HFF-Myc (cell line): ENCODE results near the gene SEMA5A.

Experiments used
- DNase-seq: peaks from one replicate; pipeline ENCODE4 v3.0.0-alpha.2; 2011; ENCODE audit warnings: low read depth; ENCODE audit errors: extremely low read depth
- H3K4me3 ChIP-seq: replicated peaks from 2 replicates; pipeline ENCODE4 v1.5.1; 2011; ENCODE audit warnings: low read depth, mild to moderate bottlenecking, control low read depth, low read length
- TF ChIP-seq, protein P1 (sequence below): IDR thresholded peaks from 2 replicates; pipeline ENCODE4 v1.5.1; 2012; ENCODE audit warnings: mild to moderate bottlenecking, low read depth, low read length, control low read depth; ENCODE audit errors: missing control alignments

SEMA5A gene

DNA sequence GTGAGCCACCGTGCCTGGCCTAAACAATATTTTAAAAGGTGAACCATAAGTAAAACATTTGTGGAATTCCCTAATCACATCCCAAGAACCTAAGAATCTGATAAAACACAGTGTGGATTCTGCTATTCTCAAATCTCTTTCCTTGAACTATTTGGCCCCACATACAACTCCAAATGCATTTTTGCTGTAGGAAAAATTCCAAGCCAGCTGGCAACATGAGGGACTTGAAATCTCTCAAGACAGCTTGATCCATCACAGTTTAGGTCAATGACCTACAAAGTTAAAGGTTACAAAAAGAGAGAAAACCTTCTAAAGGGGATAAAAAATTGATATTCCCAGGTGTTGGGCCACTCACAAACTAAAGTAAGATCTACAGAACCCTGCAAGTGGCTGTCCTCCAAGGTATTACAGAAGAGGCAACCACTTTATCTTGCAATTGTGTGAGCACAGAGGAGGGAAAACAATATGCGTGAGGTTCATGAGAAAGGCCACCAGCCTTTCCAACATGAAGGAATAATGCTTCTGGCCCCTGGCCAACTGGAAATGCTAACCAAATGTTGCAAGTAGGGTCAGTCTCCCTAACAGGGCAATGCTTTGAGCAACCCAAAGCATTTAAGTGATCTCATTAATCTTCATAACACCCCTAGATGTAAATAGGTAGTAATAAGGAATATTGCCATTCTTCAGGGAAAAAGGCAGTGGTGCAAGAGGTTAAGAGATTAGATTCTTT is 221.4 kb downstream of the SEMA5A start:
- DNase-seq: no peak
- TF ChIP-seq, protein P1, sequence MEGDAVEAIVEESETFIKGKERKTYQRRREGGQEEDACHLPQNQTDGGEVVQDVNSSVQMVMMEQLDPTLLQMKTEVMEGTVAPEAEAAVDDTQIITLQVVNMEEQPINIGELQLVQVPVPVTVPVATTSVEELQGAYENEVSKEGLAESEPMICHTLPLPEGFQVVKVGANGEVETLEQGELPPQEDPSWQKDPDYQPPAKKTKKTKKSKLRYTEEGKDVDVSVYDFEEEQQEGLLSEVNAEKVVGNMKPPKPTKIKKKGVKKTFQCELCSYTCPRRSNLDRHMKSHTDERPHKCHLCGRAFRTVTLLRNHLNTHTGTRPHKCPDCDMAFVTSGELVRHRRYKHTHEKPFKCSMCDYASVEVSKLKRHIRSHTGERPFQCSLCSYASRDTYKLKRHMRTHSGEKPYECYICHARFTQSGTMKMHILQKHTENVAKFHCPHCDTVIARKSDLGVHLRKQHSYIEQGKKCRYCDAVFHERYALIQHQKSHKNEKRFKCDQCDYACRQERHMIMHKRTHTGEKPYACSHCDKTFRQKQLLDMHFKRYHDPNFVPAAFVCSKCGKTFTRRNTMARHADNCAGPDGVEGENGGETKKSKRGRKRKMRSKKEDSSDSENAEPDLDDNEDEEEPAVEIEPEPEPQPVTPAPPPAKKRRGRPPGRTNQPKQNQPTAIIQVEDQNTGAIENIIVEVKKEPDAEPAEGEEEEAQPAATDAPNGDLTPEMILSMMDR: no peak
- H3K4me3 ChIP-seq: no peak overlapping the region

DNA sequence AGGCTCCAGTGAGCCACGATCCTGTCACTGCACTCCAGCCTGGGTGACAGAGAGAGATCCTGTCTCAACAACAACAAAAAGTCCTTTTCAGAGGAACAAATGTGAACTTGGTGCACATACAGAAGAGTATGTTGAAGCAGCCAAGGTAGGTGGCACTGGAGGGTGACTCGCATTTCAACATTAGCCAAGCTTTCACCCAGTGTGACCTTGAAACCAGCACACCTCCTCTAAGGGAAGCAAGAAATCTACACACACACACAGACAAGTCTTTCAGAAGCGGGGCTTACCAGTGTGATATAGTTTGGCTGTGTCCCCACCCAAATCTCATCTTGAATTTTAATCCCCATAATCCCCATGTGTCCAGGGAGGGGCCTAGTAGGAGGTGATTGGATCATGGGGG is 225.2 kb downstream of the SEMA5A start:
- H3K4me3 ChIP-seq: no peak overlapping the region
- TF ChIP-seq, protein P1: no peak
- no peak for DNase-seq

DNA sequence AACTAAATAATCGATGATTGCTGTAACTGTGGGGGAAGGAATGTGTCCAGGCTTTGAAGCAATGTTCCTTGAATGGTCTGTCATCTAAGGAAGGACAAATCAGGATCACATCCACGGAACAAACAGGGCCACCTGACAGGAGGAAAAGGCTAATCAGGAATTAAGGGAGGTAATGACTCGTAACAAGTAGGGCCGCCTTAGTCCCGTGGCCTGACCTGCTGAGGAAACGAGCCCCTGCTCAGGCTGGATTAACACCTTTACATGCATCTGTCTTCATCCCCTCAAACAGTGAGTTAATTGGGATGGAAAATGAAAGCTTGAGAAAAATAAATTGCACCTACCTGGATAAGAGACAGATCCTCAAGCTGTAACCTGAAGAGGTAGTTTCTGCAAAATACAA is 227.8 kb downstream of the SEMA5A start:
- no peak overlapping the region for H3K4me3 ChIP-seq
- no peak for DNase-seq
- TF ChIP-seq, protein P1: no peak

DNA sequence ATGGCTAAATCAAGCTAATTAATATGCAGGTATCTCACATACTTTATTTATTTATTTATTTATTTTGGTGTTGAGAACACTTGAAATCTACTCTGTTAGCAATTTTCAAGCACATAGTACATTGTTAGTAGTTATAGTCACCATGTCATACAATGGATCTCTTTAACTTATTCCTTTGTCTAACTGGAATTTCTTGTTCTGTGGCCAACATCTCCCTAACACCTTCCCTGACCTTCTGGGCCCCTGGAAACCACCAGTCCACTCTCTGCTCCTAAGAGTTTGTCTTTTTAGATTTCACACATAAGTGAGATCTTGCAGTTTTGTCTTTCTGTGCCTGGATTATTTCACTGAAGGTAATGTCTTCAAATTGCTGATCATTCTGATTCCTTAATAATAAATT is 229.1 kb downstream of the SEMA5A start:
- no peak overlapping the region for H3K4me3 ChIP-seq
- no peak for DNase-seq
- TF ChIP-seq, protein P1: no peak

DNA sequence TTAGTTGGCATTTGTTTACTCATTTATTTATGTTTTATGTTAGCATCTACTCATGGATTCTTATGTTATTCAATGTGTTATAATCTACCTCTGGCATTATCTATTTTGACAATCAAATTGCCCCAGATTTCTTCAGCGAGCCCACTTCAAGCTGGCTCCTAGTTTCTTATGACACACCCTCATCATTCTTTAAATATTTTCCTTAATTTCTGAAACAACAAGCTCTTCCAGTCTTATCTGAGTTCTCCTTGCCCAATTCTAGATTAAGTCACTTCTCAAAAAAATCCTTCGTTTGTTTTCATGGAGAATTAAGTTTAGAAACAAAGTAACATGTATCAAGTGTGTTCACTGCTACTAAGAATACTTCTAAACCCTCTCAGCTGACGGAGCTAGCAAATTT is 229.8 kb downstream of the SEMA5A start:
- TF ChIP-seq, protein P1: no peak
- no peak for DNase-seq
- no peak overlapping the region for H3K4me3 ChIP-seq

DNA sequence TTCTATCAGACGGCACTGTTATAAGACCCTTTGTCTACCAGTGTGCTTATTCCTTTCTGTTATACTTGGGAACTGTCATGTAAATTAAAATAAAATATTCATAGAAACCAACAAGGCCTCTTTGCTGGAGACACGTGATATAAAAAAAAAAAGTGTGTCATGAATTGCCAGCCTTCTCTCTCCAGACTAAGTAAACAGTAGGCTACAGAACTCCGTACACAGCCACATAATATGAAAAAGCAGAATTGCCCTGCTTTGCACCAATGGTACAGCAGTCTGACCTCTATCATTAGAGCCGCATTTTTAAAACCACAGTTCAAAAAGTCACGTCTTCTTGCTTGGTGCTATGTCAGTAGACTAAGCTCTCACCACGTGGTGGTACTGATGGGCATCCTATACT is 231.3 kb downstream of the SEMA5A start:
- H3K4me3 ChIP-seq: no peak overlapping the region
- TF ChIP-seq, protein P1: no peak
- DNase-seq: no peak

DNA sequence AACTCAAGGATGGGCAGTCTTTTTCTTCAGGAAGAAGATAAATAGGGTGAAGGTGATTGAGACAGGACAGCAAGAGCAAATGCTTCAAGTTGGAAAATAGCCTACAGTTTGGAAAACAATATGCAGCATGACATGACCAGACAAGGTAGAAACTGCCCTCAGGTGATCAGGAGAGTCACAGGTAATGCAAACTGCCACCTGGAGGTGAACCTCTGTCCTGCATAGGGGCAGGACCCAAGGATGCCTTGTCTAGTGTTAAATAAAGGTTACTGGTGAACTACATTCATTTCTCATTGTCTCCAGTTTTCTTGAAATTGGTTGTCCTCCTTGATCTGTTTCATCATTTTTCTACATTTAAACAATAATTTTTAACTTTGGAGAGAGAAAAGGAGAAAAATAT is 232.1 kb downstream of the SEMA5A start:
- DNase-seq: no peak
- no peak overlapping the region for H3K4me3 ChIP-seq
- TF ChIP-seq, protein P1: no peak
